KG1 (cell line): Measurements from ENCODE around the gene NQO2.
"Not testable (repeated sequence)": the region's sequence is repeated elsewhere in the genome, so short reads cannot be mapped to it uniquely, and the experiment has no call there.

Experiments used
- DNase-seq: peaks from one replicate; lab custom pipeline; 2025; lab: John Stamatoyannopoulos, UW

Gene NQO2

DNA sequence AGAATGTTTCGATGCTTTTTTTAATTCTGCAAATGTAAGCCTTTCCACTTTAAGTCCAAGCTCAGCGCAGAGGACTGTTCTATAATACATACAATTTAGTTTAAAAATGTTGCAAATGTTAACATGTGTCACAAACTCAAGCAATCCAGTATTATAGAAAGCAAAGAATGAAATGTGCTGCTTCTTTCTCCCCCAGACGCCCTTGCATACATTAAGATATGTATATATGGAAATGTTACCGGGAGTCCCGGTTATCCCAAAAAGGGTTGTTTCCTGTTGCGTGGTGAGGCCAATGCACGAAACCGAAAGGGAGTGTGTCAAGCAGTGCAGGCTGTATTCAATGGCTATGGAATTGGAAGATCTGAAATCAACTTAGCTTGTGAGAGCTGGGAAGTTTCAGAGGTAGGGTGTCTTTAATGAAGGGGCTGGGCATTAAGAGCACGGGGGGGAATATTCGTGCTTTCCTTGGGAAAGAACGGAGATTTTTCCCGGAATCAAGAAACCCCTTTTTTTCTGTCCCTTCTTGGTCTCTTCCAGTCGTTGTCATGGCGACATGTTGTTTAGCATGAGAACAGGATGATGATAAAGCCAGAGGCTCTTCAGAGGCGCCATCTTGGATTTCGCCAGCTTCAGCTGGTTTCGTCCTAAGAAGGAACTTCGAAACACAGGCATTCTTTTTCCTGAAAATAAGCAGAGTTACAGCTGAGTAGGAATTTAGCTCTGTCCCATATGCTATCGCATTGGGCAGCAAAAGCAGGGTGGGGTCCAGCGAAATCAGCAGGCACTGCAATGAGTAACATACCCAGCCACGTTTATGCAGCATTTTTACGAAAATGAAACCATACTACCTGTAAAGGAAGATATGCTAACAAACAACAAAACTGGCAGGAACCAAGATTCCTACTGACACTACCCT, 10.1 kb upstream of the NQO2 start:
- peak; percentile 93 for DNase-seq

DNA sequence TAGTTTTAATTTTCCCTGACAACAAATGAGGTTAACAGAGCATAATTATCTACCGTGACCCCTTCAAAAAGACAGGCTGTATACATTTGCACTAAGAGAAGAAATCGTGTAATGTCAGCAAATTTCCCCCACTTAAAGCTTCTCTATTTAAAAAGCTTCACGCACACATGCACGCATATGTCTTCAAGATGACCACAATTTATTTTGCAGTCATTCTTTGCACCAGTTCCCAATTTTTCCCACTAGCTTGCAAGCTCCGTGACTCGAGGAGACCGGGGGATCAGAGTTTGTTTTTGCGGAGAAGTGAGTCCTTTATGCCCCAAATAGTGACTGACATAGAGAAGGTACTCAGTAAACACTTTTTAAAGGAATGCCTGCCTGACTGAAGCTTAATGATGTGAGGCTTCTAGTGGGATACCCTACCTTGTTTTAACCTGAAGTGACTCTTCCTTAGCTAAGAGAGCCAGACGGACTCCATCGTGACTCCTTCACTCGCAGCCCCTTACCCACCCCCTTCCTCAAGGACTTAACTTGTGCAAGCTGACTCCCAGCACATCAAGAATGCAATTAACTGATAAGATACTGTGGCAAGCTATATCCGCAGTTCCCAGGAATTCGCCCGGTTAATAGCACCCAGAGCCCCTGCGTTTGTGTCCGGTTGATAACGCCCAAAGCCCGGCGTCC, 9.3 kb upstream of the NQO2 start:
- DNase-seq, result no peak

DNA sequence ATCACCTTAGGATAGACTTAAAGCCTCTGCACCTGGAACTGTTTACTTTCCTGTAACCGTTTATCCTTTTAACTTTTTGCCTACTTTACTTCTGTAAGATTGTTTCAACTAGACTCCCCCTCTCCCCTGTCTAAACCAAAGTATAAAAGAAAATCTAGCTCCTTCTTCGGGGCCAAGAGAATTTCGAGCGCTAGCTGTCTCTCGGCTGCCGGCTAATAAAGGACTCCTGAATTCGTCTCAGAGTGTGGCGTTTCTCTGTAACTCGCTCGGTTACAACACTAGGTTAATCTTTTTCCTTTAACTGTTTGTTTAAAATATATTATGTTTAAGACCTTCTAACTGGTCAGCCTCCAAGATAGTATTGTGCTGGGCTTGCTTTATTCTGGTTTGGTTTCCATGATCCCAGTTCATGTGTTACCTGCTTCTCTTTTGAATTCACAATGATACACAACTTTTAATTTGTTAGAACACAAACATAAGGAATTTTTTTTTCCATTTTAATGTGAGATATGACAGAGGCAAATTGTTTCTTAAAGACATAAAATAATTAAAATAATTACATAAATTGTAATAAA, 8.7 kb upstream of the NQO2 start:
- DNase-seq, result no peak

DNA sequence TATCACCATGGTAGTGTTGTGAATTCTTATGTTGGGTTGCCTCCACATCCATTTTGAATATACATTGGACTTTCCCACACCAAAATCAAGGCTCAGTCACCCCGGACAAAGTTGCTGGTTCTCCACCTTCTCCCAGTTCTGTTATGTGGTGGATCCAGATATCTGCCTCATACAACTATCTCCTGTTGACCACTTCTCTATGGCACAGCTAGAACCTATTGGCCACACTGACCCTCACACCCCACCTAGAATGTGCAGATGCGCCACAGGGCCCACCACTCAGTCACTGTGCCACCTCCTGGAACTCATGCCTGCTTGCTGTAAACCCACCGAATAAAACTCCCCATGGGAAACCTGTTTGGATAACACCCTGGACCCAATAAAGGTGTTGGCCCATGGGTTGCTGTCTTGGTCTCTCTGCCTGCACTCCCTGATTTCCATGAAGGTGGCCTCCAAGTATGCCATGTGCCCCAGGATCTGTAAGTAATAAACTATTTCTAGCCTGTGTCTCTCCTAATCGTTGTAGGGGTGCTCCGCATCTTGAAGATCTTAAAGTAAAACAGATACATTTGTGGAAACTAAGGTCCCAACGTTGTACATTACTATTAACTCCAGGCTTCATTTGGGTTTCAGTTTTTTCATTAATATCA, 7.2 kb upstream of the NQO2 start:
- no peak for DNase-seq

DNA sequence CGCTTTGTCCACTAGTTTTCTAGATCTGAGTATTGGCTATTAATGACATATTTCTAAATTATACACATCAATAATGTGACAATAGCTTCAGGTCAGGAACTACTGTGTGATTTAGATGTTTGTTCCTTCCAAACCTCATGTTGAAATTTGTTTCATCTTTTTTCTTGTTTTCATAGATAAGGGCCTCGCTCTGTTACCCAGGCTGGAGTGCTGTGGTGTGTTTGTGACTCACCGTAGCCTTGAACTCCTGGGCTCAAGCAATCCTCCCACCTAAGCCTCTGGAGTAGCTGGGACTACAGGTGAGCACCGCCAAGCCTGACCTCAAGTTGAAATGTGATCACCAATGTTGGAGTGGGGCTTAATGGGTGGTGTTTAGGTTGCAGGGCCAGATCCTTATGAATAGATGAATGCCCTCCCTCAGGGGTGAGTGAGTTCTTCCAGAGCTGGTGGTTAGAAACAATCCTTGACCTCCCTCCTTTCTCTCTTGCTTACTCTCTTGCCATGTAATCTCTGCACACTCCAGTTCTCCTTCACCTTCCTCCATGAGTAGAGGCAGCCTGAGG, 5.9 kb upstream of the NQO2 start:
- DNase-seq, result no peak

DNA sequence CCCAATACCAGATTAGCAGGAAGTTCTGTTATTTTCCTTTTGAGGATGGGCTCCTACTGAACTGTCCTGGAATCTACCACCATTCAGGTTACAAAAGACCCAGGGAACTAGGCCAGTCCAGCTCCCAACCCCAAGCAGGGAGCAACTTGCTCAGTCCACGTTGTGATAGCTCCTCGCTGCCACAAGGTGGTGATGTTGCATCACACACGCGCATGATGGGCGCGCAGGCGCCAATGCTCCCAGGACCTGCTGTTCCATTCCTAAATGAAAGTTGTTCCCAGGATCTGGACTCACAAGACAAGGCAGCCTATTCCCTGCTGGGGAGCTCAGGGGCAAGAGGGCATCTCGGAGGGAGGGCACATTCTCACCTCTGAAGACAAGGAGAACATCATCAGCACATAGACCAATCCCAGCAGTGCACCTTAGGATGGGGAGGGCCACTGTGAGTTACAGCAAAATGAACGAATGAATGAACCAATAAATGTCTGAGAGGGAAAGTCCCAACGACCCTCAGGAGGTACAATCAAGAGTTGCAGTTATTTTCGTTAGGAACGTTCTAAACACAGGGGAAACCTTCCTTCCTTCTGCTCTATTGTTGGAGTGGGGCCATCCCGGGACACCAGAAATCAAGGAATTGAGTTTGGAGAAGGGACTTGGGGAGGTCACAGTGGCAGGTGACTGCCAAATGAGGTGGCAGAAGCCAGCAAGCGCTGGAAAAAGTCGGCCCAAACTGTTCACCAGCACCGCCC, 1.3 kb upstream of the NQO2 start:
- not testable (repeated sequence) for DNase-seq

DNA sequence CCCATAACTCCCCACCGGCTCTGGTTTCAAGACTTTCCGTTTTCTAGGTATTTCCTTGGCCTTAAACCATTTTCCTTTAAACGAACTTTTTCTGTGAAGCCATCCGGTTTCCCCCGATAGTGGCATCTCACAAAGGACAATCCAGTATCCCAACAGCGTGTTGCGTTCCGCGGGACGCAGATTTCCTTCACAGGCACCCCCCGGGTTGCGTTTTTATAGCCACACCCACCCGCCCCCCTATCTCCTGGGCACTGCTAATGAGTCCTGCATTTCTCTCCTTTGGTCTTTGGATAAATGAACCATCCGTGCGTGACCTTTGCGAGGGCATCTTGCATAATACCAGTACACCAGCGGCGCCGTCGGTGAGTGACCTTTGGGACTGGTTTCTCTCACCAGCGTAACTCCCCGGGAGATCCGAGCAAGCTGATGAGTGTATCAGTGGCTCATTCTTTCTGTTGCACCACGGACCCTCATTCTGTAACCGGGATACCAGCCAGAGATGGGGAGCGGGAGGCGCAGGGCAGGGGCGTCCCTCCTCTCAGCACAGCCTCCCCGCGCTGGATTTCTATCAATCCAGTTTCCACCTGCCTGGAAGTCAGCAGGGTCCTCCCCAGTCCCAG, 586 bp upstream of the NQO2 start:
- peak; percentile 43 for DNase-seq

DNA sequence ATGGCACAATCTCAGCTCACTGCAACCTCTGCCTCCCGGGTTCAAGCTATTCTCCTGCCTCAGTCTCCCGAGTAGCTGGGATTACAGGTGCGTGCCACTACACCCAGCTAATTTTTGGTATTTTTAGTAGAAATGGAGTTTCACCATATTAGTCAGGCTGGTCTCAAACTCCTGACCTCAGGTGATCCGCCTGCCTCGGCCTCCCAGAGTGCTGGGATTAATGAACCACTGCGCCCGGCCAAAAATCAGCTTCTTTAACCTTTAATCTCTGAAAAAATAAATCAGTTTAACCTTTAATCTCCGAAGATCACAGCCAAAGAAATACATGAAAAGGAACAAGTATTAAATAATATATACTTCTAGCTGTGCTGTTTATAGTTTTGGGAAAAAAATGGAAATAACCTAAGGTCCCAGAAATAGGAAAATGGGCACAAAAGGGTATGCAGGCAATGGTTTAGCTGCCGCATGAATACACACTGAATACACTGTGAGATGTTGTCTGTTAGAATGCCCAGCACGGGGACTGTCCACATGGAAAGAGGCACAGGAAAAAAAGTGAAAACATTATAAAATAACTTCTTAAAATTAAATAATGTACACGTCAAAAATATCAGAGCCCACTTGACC, 1.6 kb downstream of the NQO2 start:
- no peak for DNase-seq

DNA sequence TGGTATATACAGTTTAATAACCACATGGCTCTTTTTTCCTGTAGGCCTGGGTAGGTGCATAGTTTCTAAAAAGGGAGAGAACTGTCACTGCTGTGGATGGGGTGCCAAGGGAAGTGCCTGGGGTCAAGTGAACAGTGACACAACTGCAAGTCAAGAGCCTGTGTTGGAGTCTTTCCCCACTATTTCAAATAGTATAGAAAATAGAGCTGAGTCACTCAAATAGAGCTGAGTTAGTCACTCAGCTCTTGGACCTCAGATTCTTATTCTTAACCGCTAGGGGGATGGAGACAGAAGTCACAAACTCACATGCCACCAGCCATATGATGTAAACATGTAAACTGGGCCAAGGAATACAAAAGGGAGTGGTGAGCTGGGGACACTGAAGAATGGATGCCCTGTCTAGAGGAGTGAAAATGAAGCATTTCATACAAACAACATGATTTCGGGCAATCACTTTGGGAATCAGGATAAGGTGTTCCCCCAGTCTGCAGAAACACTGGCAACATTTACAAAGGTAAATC, 2.1 kb downstream of the NQO2 start:
- DNase-seq, result peak; percentile 39

DNA sequence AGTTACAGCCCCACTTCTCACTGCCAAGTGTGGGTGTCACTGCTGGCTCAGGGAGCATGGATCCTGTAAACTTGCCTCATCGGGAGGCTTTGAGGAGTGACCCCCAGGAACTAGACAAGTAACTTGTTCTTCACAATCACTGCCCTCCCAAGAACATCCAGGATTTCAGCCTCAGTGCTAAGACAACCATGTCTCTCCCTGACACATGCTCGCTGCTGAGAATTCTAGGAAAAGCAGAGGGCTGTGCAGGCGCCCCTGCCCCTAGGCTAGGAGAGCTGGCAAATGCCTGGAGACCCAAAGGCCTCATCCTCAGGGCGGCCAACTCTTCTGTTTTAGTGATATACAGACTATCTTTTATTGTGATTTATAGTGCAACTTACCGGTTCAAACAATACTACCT, 3.5 kb downstream of the NQO2 start:
- not testable (repeated sequence) for DNase-seq

DNA sequence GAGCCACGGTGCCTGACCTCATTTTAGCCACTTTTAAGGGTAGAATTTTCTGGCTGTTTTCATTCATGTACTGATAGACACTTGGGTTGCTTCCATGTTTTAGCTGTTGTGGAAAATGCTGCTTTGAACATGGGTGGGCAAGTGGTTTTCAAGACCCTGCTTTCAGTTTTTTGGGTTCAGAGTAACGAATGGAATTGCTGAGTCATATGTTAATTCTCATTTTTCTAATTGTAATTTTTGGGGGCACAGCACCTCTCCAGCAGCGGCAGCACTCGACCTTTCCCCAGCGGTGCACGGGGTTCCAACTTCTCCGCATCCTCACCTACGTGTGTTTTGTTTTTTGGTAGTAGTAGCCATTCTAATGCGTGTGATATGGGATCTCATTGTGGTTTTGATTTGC, 5.4 kb downstream of the NQO2 start:
- no peak for DNase-seq

DNA sequence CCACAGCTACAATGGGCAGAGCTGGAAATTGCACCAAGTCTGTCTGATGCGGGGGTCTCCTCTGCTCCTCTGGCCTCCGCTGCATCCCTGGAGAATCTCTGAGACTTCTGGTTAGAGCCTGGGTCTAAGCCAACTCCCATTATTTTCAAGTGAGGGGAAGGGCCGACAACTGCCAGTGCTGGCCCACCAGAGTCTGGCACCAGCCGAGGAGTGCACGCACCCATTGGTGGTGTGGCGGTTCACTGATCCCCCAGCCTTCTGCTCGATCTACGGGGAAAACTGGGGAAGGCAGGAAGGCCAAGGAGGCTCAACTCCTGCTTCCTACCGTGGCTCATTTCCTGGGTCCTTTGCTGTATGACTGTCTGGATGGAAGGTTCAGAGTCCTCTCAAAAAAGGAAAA, 6.2 kb downstream of the NQO2 start:
- DNase-seq, result no peak

DNA sequence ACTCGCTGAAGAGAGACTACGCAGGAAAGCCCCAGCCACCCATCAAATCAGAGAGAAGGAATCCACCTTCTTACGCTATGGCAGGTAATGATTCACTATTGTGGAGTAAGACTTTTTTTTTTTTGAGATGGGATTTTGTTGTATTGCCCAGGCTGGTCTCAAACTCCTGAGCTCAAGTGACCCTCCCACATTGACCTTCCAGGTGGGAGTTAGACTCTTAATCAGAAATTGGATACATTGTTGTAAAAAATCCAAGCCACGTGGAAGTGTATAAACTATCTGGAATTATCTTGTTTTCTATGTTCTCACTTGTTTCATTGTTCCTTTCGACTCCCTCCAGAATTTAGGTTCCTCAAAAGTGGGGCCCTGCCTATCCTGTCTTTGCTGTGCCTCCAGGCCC, 6.8 kb downstream of the NQO2 start:
- no peak for DNase-seq

DNA sequence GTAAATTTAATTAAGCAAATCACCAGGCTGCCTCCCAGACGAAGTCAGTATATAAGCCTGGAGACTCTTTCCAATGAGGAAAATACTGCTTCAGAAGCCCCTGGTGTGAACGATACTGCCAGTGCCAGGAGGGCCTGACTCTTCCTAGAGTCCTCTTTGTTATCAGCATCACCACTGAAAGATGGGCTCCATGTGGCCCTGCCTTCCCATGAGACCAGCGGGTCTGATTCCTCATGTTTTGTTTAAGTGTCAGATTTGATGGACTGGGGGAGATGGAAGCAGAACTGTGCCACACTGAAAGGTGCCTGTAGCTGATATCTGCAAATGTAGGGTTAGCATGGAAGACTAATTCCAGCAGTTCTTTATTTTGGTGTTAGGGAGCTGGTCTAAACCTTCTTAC, 7.9 kb downstream of the NQO2 start:
- DNase-seq, result no peak

DNA sequence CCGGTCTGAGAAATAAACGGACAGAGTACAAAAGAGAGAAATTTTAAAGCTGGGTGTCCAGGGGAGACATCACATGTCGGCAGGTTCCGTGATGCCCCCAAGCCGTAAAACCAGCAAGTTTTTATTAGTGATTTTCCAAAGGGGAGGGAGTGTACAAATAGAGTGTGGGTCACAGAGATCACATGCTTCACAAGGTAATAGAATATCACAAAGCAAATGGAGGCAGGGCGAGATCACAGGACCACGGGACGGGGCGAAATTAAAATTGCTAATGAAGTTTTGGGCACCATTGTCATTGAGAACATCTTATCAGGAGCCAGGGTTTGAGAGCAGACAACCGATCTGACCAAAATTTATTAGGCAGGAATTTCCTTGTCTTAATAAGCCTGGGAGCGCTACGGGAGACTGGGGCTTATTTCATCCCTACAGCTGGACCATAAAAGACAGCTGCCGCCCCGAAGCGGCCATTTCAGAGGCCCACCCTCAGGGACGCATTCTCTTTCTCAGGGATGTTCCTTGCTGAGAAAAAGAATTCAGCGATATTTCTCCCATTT, 9.1 kb downstream of the NQO2 start:
- DNase-seq, result not testable (repeated sequence)

DNA sequence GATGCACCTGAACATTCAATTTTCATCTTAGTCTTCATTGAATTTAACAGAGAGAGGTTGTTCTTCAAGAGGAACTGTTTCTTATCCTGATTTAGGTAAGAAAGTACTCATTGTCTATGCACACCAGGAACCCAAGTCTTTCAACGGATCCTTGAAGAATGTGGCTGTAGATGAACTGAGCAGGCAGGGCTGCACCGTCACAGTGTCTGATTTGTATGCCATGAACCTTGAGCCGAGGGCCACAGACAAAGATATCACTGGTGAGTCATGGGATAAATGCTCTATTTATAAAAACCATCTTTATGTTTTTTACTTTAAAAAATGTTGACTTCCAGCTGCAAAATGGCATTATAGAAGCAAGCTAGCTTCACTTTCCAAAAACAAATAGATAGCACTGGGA, 10.2 kb downstream of the NQO2 start:
- DNase-seq, result no peak

DNA sequence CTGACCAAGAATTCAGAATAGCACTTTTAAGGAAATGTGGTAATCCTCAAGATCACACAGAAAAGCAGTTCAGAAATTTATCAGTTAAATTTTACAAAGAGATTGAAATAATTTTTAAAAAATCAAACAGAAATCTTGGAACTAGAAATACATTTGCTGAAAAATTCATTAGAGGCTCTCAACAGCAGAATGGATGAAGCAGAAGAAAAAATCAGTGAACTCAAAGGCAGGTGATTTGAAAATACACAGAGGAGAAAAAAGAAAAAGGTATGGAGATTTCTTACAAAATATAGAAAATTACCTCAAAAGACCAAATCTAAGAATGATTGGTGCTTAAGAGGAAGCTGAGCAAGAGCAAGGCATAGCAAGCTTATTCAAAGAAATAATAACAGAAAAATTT, 11.5 kb downstream of the NQO2 start:
- no peak for DNase-seq

DNA sequence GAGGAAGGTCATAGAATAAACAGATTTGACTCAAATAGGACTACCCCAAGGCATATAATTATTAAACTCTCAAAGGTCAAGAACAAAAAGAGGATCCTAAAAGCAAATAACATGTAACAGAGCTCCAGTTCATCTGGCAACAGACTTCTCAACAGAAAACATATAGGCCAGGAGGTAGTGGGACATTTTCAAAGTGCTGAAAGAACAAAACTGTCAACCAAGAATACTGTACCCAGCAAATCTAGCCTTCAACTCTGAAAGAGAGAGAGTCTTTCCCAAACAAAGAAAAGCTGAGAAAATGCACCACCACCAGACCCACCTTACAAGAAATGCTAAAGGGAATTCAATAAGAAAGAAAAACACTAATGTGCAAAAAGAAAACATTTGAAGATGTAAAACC, 11.9 kb downstream of the NQO2 start:
- no peak for DNase-seq

DNA sequence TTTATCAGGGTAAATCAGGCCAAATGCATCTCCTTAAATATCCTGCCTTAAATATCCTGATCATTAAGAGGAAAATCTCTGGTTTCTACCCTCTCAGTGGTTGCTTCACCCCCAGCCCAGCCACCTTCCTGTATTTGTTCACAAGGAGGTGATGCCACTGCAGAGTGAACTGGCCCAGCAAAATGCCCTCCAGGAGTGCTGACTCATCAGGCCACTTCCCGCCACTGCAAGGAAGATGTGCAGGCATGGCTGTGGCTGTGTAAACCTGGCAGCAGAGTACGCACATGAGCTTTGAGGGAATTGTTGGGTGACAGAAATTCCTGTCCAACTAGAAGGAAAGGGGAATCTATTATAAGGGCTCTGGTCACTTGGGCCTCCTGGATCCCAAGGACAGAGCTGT, 13.8 kb downstream of the NQO2 start:
- no peak for DNase-seq
